ENCODE measurements around the gene P4HTM.

The P4HTM gene

GRCh38 chr3:49025005-49025792, 35.2 kb downstream of the P4HTM start:
- DNase-seq (ENCODE audit: low read depth in 2 of 2): no peak

DNA sequence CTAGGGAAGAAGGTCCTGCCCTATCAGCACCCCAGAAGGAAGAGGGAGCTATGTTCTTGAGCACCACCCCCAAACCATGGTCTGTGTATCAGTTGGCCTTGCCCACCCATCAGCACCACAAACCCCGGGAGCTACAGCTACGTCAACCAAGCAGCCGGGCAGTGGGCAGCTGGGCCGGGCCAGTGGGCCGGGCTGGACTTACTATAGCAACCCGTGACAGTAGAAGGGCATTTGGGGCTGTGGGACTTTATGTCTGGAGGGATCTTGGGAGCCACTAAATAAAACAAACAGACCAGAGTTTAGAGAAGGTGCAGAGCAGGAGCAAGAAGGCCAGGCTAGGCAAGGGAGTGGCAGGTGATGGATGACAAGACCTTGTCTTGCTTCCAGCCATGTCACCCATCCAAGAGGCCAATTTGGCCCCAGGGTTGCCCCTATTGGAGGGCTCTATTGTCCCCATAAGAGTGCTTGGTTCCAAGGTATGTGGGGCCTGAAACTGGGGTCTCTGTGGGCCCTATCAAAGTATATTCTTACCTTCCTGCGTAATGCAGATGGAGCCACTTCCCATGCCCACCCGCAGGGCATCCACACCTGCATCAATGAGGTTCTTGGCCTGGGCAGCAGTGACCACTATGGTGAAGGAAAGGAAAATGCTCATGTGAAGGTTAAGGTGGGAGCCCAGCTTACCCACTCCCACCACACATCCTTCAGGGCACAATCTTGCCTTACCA, 35.9 kb downstream of the P4HTM start:
- DNase-seq (ENCODE audit: low read depth in 2 of 2): no peak

DNA sequence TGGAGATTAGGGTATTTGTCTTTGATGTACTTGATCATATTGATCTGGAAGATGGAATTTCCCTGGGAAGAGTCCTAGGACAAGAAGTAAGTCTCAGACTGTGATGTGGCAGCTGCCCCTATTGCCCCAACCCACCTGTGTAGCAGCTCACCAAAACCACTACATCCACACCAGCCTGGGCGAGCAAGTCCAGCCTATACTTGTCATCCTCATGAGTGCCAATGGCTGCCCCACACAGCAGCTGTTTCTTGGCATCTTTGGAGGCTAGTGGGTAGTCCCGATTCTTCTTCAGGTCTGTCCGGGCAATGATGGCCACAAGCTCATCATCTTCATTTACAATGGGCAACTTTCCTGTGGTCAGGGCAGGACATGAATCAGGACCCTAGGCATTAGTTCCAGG, 36.5 kb downstream of the P4HTM start:
- no peak for DNase-seq (ENCODE audit: low read depth in 2 of 2)

GRCh38 chr3:49027634-49028033, 37.6 kb downstream of the P4HTM start:
- no peak for DNase-seq (ENCODE audit: low read depth in 2 of 2)

DNA sequence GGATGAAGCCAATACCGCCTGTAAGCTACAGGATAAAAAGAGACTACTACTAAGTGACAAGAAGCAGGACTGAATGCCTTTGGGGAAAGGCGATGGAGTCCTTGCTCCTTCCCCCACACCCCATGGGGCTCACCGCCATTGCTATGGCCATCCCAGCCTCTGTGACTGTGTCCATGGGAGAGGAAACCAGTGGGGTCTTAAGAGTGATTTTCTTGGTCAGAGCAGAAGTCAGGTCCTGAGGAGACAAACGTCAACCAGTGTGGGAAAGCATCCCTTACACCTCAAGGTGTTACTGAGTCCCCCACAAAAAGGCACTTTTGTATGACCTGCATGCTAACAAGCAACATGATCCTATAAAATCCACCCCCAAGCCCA, 38.2 kb downstream of the P4HTM start:
- no peak for DNase-seq (ENCODE audit: low read depth in 2 of 2)

DNA sequence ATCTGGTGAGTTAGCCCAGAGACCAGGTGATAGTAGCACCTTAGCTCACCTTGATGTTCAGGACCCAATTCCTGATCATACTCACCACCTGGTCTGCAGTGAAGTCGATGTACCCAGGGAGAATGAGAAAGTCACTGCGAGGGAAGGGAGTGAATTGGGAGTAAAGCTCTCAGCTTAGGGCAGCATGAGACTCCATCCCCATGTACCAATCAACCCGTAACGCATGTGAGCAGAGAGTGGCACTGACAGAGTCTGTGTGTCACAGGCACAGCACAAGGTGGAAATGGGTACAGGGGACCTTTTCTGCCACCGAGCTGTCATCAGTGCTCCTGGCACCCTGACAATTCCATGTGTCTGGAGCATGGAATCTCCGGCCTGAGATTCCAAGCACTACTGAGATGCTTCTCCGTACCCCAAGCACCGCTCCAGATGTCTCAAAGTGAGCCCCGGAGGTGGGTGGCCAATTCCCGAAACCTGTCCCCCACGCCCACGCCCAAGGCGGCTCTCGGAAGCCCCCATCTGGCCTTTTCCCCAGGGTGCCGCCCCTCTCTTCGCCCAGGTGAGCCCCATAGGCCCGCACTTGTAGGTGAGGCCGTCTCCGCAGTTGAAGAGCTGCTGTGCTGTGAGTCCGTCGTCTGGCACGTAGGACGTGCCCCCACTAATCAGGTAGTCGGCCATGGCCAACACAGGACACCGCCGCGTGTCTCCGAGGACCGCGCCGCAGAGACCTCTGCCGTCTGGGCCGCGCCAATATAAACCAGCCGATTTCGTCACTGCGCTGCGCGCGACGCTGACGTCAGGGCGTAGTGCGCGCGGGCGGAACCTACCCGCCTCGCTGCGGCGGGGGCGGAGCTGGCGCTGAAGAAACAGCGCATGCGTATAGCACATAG, 38.9 kb downstream of the P4HTM start, which contains the start of gene IMPDH2:
IMPDH2 (minus strand) TSS at position 726 of the 890 bp plus-strand sequence; CDS start at position 678, 48 bp downstream.
- peak; percentile 84 to 90 for DNase-seq (ENCODE audit: low read depth in 2 of 2)

- DNase-seq (ENCODE audit: low read depth in 2 of 2): no peak
Observed at GRCh38 chr3:49029563-49029884, 39.5 kb downstream of the P4HTM start.

DNA sequence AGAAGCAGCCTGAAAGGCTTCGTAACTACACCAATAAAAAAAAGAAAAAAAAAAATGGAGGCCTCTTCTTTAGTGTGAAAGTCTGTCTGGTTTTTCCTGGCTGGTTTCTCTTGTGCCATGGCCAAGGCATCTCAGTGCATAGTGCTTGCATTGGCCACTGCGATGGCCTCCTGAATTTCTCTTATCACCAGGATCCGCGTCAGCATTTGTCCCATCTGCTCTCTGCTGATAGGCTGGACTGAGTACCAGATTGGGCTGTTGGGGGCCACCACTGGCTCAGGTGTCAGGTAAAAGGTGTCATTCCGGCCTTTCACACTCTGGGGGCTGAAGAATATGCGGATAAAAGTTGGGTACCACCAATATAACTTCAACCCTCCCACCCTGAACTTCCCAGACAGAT, 40.3 kb downstream of the P4HTM start:
- DNase-seq (ENCODE audit: low read depth in 2 of 2): no peak

DNA sequence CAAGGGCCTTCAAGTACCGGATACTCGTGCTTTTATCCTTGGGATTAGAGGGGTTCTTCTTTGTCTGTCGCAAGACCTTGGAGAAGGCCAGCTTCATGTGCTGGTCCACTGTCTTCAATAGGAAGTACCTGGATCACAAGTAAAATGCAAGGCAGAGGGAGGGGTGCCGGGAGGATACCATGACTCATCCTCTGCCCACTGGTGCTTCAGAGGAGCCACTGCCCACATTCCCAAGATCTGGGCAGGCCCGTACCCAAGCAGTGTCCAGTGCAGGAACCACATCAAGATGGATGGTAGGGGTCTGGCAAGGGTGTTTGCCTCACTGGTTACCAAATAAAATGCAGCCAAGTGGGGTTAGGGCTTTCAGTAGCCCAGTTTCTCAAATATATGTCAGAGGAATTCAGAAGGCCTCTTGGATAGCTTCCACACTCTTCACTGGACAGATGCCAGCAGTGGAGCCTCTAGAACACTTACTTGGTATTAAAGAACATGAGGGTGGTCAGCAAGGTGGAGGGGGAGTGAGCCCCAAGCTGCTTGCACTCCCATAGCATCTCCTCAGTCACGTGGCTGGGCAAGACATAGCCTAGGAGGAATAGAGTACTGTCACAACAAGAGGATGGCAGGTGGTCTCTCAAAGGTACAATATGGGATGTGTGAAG, 42.7 kb downstream of the P4HTM start:
- no peak for DNase-seq (ENCODE audit: low read depth in 2 of 2)

DNA sequence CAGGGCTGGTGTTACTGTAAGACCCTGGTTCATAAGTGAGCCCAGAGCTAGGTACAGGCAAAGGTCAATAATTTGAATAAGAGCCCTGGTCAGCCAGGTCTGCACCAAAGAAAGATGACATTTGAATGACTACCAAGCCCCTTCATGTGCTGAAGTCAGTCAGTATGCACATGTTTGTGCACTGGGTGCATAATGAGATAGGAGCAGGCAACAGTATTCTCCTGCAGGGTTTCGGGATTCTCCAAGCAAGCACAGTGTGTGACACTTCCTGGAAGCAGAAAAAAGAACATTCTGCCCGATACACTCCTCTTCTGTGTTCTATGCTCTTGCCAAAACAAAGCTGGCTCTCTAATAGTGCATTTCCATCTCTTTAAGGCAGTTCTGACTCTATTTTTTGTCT, 44.6 kb downstream of the P4HTM start:
- DNase-seq (ENCODE audit: low read depth in 2 of 2): no peak

- no peak for DNase-seq (ENCODE audit: low read depth in 2 of 2)
Observed at GRCh38 chr3:49035281-49035680, 45.2 kb downstream of the P4HTM start.

DNA sequence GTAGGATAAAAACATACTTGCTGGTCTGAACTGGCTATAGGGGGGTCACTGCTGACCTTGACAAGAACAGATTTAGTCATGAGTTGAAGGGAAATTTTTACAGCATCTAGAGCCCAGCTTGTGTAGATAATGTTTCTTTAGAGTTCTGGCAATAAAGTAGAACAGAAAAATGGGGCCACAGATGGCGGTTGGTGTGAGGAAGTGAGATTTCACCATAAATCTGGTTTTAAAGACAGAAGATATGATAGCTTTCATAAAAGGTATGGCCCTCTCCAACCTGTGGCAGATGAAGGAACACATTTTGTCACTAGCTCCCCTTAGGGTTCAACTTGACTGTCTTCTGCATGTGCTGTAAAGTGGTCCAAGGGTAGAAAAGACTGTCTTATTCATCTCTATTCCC, 63.5 kb downstream of the P4HTM start:
- DNase-seq (ENCODE audit: low read depth in 2 of 2): no peak

GRCh38 chr3:49054344-49054862, 64.4 kb downstream of the P4HTM start:
- no peak for DNase-seq (ENCODE audit: low read depth in 2 of 2)
